K562 (cell line): ENCODE results near the gene APOO. TPM values are rescaled to one million over a fixed set of nuclear protein-coding genes. Genes with fewer than 3 reads are reported as not detected.

Experiments used
- ARID2 ChIP-seq: fragments of 450-650 bp; IDR thresholded peaks from 2 replicates; pipeline ENCODE4 v1.6.1; 2017; ENCODE audit warnings: antibody characterized with exemption, mild to moderate bottlenecking
- ATF7 ChIP-seq: fragments of 450-650 bp; IDR thresholded peaks from 2 replicates; pipeline ENCODE4 v1.7.1; 2014; ENCODE audit warnings: mild to moderate bottlenecking, moderate library complexity
- BHLHE40 ChIP-seq: IDR thresholded peaks from 2 replicates; pipeline ENCODE4 v1.6.1; 2011; ENCODE audit warnings: low read length, improper control_type of control experiment
- CEBPG ChIP-seq, 3 experiments: fragments of 200-800 bp in 1 of 3; sonication (Bioruptor generic) in 1 of 3; sonication (generic) in 1 of 3; formaldehyde crosslinking in 1 of 3; IDR thresholded peaks in 2 of 3; conservative IDR thresholded peaks in 1 of 3; 2 replicates each; pipeline versions ENCODE4 v1.6.1 to v1.8.0; 2016 to 2022; ENCODE audit warnings: missing compliant biosample characterization in 2 of 3, missing genetic modification characterization in 2 of 3, mild to moderate bottlenecking in 1 of 3, missing genetic modification reagents in 1 of 3
- COPS2 ChIP-seq: fragments of 450-650 bp; conservative IDR thresholded peaks from 2 replicates; pipeline ENCODE4 v1.6.1; 2016; ENCODE audit warnings: mild to moderate bottlenecking, moderate library complexity
- HIVEP1 ChIP-seq: fragments of 250-450 bp; sonication (Bioruptor Pico); IDR thresholded peaks from 2 replicates; pipeline ENCODE4 v1.4.0; 2020; ENCODE audit warnings: mild to moderate bottlenecking
- HOXB6 ChIP-seq: fragments of 250-450 bp; sonication (Bioruptor Pico); IDR thresholded peaks from 2 replicates; pipeline ENCODE4 v1.5.1; 2022; ENCODE audit warnings: mild to moderate bottlenecking, borderline replicate concordance
- ILF3 ChIP-seq: fragments of 450-650 bp; IDR thresholded peaks from 2 replicates; pipeline ENCODE4 v1.6.1; 2018; ENCODE audit warnings: antibody characterized with exemption, mild to moderate bottlenecking, moderate library complexity, borderline replicate concordance
- KLF16 ChIP-seq: IDR thresholded peaks from 2 replicates; pipeline ENCODE4 v1.6.1; 2016; ENCODE audit warnings: antibody characterized with exemption
- MLX ChIP-seq, 2 experiments: fragments of 450-650 bp in 1 of 2; sonication (generic) in 1 of 2; formaldehyde crosslinking; conservative IDR thresholded peaks; 2 replicates each; pipeline versions ENCODE4 v1.4.0 to v1.8.1; 2020 to 2022; ENCODE audit warnings: mild to moderate bottlenecking in 1 of 2, missing genetic modification reagents in 1 of 2
- NCOA1 ChIP-seq: fragments of 450-650 bp; IDR thresholded peaks from 2 replicates; pipeline ENCODE4 v1.6.1; 2016; ENCODE audit warnings: low read depth
- NFIC ChIP-seq: fragments of 450-650 bp; IDR thresholded peaks from 2 replicates; pipeline ENCODE4 v1.6.1; 2017; ENCODE audit warnings: mild to moderate bottlenecking, inconsistent platforms
- NR2F6 ChIP-seq: fragments of 450-650 bp; formaldehyde crosslinking; IDR thresholded peaks from 2 replicates; pipeline ENCODE4 v1.4.0; 2020; ENCODE audit warnings: mild to moderate bottlenecking
- RBM15 ChIP-seq: fragments of 200-400 bp; formaldehyde crosslinking; IDR thresholded peaks from 2 replicates; pipeline ENCODE4 v1.6.1; 2018; ENCODE audit warnings: mild to moderate bottlenecking, low read length, moderate library complexity; ENCODE audit not compliant: insufficient read depth
- RHOXF2B ChIP-seq: fragments of 250-450 bp; sonication (Bioruptor Pico); conservative IDR thresholded peaks from 2 replicates; pipeline ENCODE4 v1.5.1; 2021
- SRF ChIP-seq, 2 experiments: fragments of 250-450, 450-650 bp in 1 of 2; sonication (Bioruptor Pico) in 1 of 2; sonication (generic) in 1 of 2; formaldehyde crosslinking; IDR thresholded peaks; 2 replicates each; pipeline versions ENCODE4 v1.5.0 to v1.5.1; 2020 to 2022; ENCODE audit warnings: mild to moderate bottlenecking in 1 of 2, missing genetic modification reagents in 1 of 2
- TCFL5 ChIP-seq: fragments of 250-450 bp; sonication (Bioruptor Pico); conservative IDR thresholded peaks from 2 replicates; pipeline ENCODE4 v1.6.1; 2021; ENCODE audit warnings: mild to moderate bottlenecking, moderate library complexity, matching md5 sums
- ZFX ChIP-seq: sonication (generic); formaldehyde crosslinking; IDR thresholded peaks from 2 replicates; pipeline ENCODE4 v1.8.0; 2022; ENCODE audit warnings: mild to moderate bottlenecking, missing genetic modification reagents, moderate library complexity
- ZNF140 ChIP-seq: fragments of 250-450 bp; sonication (Bioruptor Pico); IDR thresholded peaks from 2 replicates; pipeline ENCODE4 v1.8.0; 2021; ENCODE audit warnings: moderate library complexity, mild to moderate bottlenecking, inconsistent platforms
- ZNF146 ChIP-seq: IDR thresholded peaks from one replicate; pipeline ENCODE4 v1.6.1; 2018; ENCODE audit warnings: missing compliant biosample characterization; ENCODE audit not compliant: unreplicated experiment
- ZNF3 ChIP-seq: fragments of 250-450 bp; sonication (Bioruptor Pico); IDR thresholded peaks from 2 replicates; pipeline ENCODE4 v1.5.0; 2021; ENCODE audit warnings: mild to moderate bottlenecking, moderate library complexity
- ZNF408 ChIP-seq: fragments of 250-450 bp; sonication (Bioruptor Pico); IDR thresholded peaks from 2 replicates; pipeline ENCODE4 v1.4.0; 2020; ENCODE audit warnings: low read depth, mild to moderate bottlenecking, moderate library complexity
- polyA plus RNA-seq, 8 experiments: library from polyadenylated mRNA; depleted of rRNA in 4 of 8; stranded (reverse) in 5 of 8; unstranded in 3 of 8; fragments of >200 nt; fragmentation: Nextera tagmentation in 2 of 8; fragmentation: Illumina TruSeq in 1 of 8; extraction: Ambion mirVana in 2 of 8; extraction: Trizol in 1 of 8; gene quantifications; 2 replicates each; pipeline versions ENCODE4 v1.2.1 to v1.2.3, GENCODE V29; 2011 to 2014; ENCODE audit warnings: inconsistent platforms in 1 of 8, missing spikeins in 1 of 8
- total RNA-seq, 7 experiments: library from RNA; depleted of rRNA in 6 of 7; stranded (reverse); fragments of >200 nt in 6 of 7; fragmentation: Illumina TruSeq in 2 of 7; extraction: Trizol in 2 of 7; gene quantifications; 2 replicates each; pipeline versions ENCODE4 v1.2.1 to v1.2.3, GENCODE V29; 2011 to 2021; ENCODE audit warnings: low replicate concordance in 1 of 7
- TF ChIP-seq, protein P1 (sequence below): fragments of 450-650 bp; IDR thresholded peaks from 2 replicates; pipeline ENCODE4 v1.6.1; 2016; ENCODE audit warnings: missing biosample characterization, missing genetic modification characterization
- TF ChIP-seq, protein P2 (sequence below): sonication (generic); formaldehyde crosslinking; IDR thresholded peaks from 2 replicates; pipeline ENCODE4 v1.8.1; 2023; ENCODE audit warnings: mild to moderate bottlenecking, missing genetic modification reagents
- TF ChIP-seq, protein P3 (sequence below): sonication (generic); formaldehyde crosslinking; IDR thresholded peaks from 2 replicates; pipeline ENCODE4 v1.9.0; 2022; ENCODE audit warnings: mild to moderate bottlenecking, missing genetic modification reagents

APOO gene
- total and polyA plus RNA-seq, 9 of the 15 experiments (the other 6 are each of a cell fraction or from before 2014, with no cell fraction given) = 37.3 to 76.4 (median 60.8) TPM

- TF ChIP-seq, protein P1, sequence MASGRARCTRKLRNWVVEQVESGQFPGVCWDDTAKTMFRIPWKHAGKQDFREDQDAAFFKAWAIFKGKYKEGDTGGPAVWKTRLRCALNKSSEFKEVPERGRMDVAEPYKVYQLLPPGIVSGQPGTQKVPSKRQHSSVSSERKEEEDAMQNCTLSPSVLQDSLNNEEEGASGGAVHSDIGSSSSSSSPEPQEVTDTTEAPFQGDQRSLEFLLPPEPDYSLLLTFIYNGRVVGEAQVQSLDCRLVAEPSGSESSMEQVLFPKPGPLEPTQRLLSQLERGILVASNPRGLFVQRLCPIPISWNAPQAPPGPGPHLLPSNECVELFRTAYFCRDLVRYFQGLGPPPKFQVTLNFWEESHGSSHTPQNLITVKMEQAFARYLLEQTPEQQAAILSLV (tag) = 0 out of 2 replicates have a peak, but pooled peaks have one; percentile 35
- TF ChIP-seq TCFL5 (CRISPR knock-in tag) (no peak), RHOXF2B (CRISPR knock-in tag) (no peak), RBM15 (no peak), ARID2 (no peak), COPS2 (no peak), HIVEP1 (CRISPR knock-in tag) (no peak), NFIC (no peak), ZNF3 (CRISPR knock-in tag) (no peak), ZFX (CRISPR knock-in tag) (0 out of 2 replicates have a peak, but pooled peaks have one; percentile 24), ZNF408 (CRISPR knock-in tag) (no peak), KLF16 (no peak), BHLHE40 (no peak), ZNF140 (no peak), MLX (CRISPR knock-in tag; conservative IDR thresholded peaks at IDR 0.05) (no peak), ZNF146 (CRISPR knock-in tag) (peak; percentile 99), HOXB6 (CRISPR knock-in tag) (no peak), ATF7 (0 out of 2 replicates have a peak, but pooled peaks have one; percentile 12), NR2F6 (no peak), SRF (CRISPR knock-in tag; IDR thresholded peaks at IDR 0.05) (0 out of 4 replicates have a peak, but pooled peaks of 1 of the 2 experiments have one; percentile 43), NCOA1 (peak; percentile 21; the same call in 1 of the 2 replicates), CEBPG (CRISPR knock-in tag; IDR thresholded peaks at IDR 0.05) (peak; percentile 56; the same call in 1 of the 2 replicates), CEBPG (tag; conservative IDR thresholded peaks at IDR 0.05 in 1 of 2, IDR thresholded peaks at IDR 0.05 in 1 of 2) (peak; percentile 89 to 91), ILF3 (no peak)
- TF ChIP-seq, protein P2, sequence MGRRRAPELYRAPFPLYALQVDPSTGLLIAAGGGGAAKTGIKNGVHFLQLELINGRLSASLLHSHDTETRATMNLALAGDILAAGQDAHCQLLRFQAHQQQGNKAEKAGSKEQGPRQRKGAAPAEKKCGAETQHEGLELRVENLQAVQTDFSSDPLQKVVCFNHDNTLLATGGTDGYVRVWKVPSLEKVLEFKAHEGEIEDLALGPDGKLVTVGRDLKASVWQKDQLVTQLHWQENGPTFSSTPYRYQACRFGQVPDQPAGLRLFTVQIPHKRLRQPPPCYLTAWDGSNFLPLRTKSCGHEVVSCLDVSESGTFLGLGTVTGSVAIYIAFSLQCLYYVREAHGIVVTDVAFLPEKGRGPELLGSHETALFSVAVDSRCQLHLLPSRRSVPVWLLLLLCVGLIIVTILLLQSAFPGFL (CRISPR knock-in tag) = no peak
- TF ChIP-seq, protein P3, sequence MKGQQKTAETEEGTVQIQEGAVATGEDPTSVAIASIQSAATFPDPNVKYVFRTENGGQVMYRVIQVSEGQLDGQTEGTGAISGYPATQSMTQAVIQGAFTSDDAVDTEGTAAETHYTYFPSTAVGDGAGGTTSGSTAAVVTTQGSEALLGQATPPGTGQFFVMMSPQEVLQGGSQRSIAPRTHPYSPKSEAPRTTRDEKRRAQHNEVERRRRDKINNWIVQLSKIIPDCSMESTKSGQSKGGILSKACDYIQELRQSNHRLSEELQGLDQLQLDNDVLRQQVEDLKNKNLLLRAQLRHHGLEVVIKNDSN = no peak
These were observed 123.0 kb downstream of the APOO start (continued) for GRCh38 chrX:23784470-23785331.
